CD14-positive monocyte (primary cell): ENCODE data around the gene TTC1. TPM values are rescaled to one million over a fixed set of nuclear protein-coding genes. Genes with fewer than 3 reads are reported as not detected.
"Not testable (repeated sequence)": the region's sequence is repeated elsewhere in the genome, so short reads cannot be mapped to it uniquely, and the experiment has no call there.

Experiments used
- DNase-seq, 3 donors: peaks; one replicate each; pipeline ENCODE4 v3.0.0-alpha.2; 2011 to 2022
- H2AFZ ChIP-seq: 2 replicates; pipeline ENCODE4 v1.6.0; 2012; ENCODE audit warnings: mild to moderate bottlenecking, low read depth, low read length, inconsistent platforms; ENCODE audit not compliant: insufficient read depth, poor library complexity, severe bottlenecking
- H3K27ac ChIP-seq, 2 donors: 1 replicate in 1 of 2; 2 replicates in 1 of 2; pipeline ENCODE4 v1.5.1; 2012 to 2013; ENCODE audit warnings: low read length in 2 of 2, control low read depth in 1 of 2, inconsistent platforms in 1 of 2, low read depth in 1 of 2, mild to moderate bottlenecking in 1 of 2
- H3K27me3 ChIP-seq, 2 donors: one replicate each; pipeline versions ENCODE4 v1.6.0 to v1.6.1; 2011 to 2013; ENCODE audit warnings: low read length in 2 of 2; ENCODE audit not compliant: control insufficient read depth in 2 of 2, insufficient read depth in 2 of 2
- H3K36me3 ChIP-seq, 2 donors: replicated peaks in 1 of 2; 1 replicate in 1 of 2; 2 replicates in 1 of 2; pipeline versions ENCODE4 v1.5.1 to v1.6.1; 2012 to 2013; ENCODE audit warnings: low read length in 2 of 2, control low read depth in 1 of 2, inconsistent platforms in 1 of 2, mild to moderate bottlenecking in 1 of 2; ENCODE audit not compliant: insufficient read depth in 2 of 2, control insufficient read depth in 1 of 2
- H3K4me1 ChIP-seq, 2 donors: 1 replicate in 1 of 2; 2 replicates in 1 of 2; pipeline versions ENCODE4 v1.5.1 to v1.6.1; 2012 to 2013; ENCODE audit warnings: low read length in 2 of 2, control low read depth in 1 of 2, inconsistent platforms in 1 of 2, mild to moderate bottlenecking in 1 of 2, moderate library complexity in 1 of 2; ENCODE audit not compliant: insufficient read depth in 2 of 2, control insufficient read depth in 1 of 2
- H3K4me2 ChIP-seq: replicated peaks from 2 replicates; pipeline ENCODE3; 2012; ENCODE audit warnings: low read length, moderate library complexity, mild to moderate bottlenecking; ENCODE audit not compliant: poor library complexity, severe bottlenecking; ENCODE audit errors: extremely low read depth
- H3K4me3 ChIP-seq, 3 experiments: fragments of 200-600 bp in 1 of 3; sonication (generic) in 1 of 3; replicated peaks in 1 of 3; 1 replicate in 2 of 3; 2 replicates in 1 of 3; pipeline ENCODE4 v1.5.1; 2011 to 2013; ENCODE audit warnings: low read length in 3 of 3, mild to moderate bottlenecking in 3 of 3, control low read depth in 2 of 3, low read depth in 2 of 3, inconsistent platforms in 1 of 3, moderate library complexity in 1 of 3
- H3K79me2 ChIP-seq: 2 replicates; pipeline ENCODE4 v1.6.0; 2012; ENCODE audit warnings: mild to moderate bottlenecking, control low read depth, inconsistent platforms, low read length, moderate library complexity; ENCODE audit not compliant: insufficient read depth
- H3K9ac ChIP-seq: 2 replicates; pipeline ENCODE4 v1.6.0; 2017; ENCODE audit warnings: low read length, mild to moderate bottlenecking; ENCODE audit not compliant: insufficient read depth, poor library complexity, severe bottlenecking
- H3K9me3 ChIP-seq, 2 donors: replicated peaks in 1 of 2; 1 replicate in 1 of 2; 2 replicates in 1 of 2; pipeline versions ENCODE4 v1.5.1 to v1.6.1; 2012 to 2013; ENCODE audit warnings: low read length in 2 of 2, control low read depth in 1 of 2; ENCODE audit not compliant: control insufficient read depth in 1 of 2, insufficient read depth in 1 of 2
- H4K20me1 ChIP-seq: 2 replicates; pipeline ENCODE4 v1.6.0; 2012; ENCODE audit warnings: mild to moderate bottlenecking, low read length, control low read depth, moderate library complexity; ENCODE audit not compliant: insufficient read depth
- H3K27ac Mint-ChIP-seq, 7 donors: one replicate each; pipeline ENCODE4 v1.8.0; 2020; ENCODE audit warnings: mild to moderate bottlenecking in 7 of 7, mixed read lengths in 7 of 7, moderate library complexity in 6 of 7, inconsistent platforms in 2 of 7
- H3K27me3 Mint-ChIP-seq, 3 donors: one replicate each; pipeline ENCODE4 v1.8.0; 2021 to 2022; ENCODE audit warnings: low read depth in 3 of 3, mild to moderate bottlenecking in 3 of 3, mixed read lengths in 3 of 3, moderate library complexity in 3 of 3, inconsistent platforms in 1 of 3
- H3K36me3 Mint-ChIP-seq, 2 donors: one replicate each; pipeline ENCODE4 v1.8.0; 2020; ENCODE audit warnings: mixed read lengths in 2 of 2, inconsistent platforms in 1 of 2, mild to moderate bottlenecking in 1 of 2
- H3K4me1 Mint-ChIP-seq: one replicate; pipeline ENCODE4 v1.8.0; 2020; ENCODE audit warnings: mild to moderate bottlenecking, mixed read lengths
- H3K4me3 Mint-ChIP-seq, 2 donors: one replicate each; pipeline ENCODE4 v1.8.0; 2020; ENCODE audit warnings: mild to moderate bottlenecking in 2 of 2, mixed read lengths in 2 of 2, moderate library complexity in 1 of 2
- H3K9me3 Mint-ChIP-seq, 7 donors: one replicate each; pipeline ENCODE4 v1.8.0; 2020 to 2022; ENCODE audit warnings: mixed read lengths in 7 of 7, mild to moderate bottlenecking in 6 of 7, moderate library complexity in 6 of 7, inconsistent platforms in 2 of 7
- WGBS: methylation state at CpG from one replicate; pipeline ENCODE4 v1.1.5; 2013; ENCODE audit warnings: missing lambda C conversion rate; ENCODE audit not compliant: insufficient coverage; 5-methylcytosine and 5-hydroxymethylcytosine counted together
- intact Hi-C, 2 donors: fragments of 100-400 bp; cut with micrococcal nuclease; formaldehyde crosslinking; loops; one replicate each; pipeline versions ENCODE4 v1.15.0 to v1.15.1; 2023
- polyA plus RNA-seq, 3 donors: library from polyadenylated mRNA; depleted of rRNA in 1 of 3; unstranded in 2 of 3; stranded (reverse) in 1 of 3; fragments of 300-500 nt in 2 of 3; fragments of >200 nt in 1 of 3; fragmentation: Illumina TruSeq in 2 of 3; gene quantifications; 1 replicate in 2 of 3; 2 replicates in 1 of 3; pipeline ENCODE4 v1.2.3, GENCODE V29; 2012 to 2021
- TF ChIP-seq, protein P1 (sequence below): fragments of 200-600 bp; IDR thresholded peaks from one replicate; pipeline ENCODE4 v1.8.0; 2022; ENCODE audit warnings: antibody characterized with exemption, mild to moderate bottlenecking

The TTC1 gene
- polyA plus RNA-seq, 3 donors: 11.4 to 63.4 (median 63.0) TPM

DNA sequence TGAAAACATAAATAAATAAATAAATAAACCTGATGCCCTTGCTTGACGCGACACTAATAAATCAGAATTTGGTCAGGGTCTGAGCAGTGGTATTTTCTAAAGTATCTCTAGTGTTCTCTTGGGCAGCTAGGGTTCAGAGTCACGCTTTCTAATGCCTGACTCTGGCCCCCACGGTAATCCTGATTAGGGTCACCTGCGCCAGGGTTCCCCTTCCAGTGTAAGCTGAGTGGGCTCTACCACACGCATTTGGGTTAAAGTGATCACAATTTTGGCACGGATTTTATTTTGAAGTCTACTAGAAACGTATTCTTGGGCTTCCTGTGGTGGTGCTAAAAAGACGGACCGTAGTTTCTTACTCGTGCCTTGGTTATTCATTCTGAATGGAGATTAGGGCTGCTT, 651 bp downstream of the TTC1 start:
- peaks cover 15 to 19% of the 10 kb centered on the region in 2 donors for H3K4me1 ChIP-seq
- peak overlapping the region; percentile 93 for H3K4me2 ChIP-seq
- peaks cover 20 to 35% of the 10 kb centered on the region in 2 donors for H3K36me3 Mint-ChIP-seq
- peaks cover 34% of the 10 kb centered on the region for H3K79me2 ChIP-seq
- 0% methylated on average over 8 of the region's 11 CpGs for WGBS
- H3K4me1 Mint-ChIP-seq: peaks cover 19% of the 10 kb centered on the region
- peak overlapping the region; percentile 92 to 100 (median 95) for H3K4me3 ChIP-seq
- peak overlapping the region; percentile 88 for H2AFZ ChIP-seq
- H4K20me1 ChIP-seq: peaks cover 1% of the 10 kb centered on the region
- H3K27ac ChIP-seq: peak overlapping the region; percentile 65 to 99
- H3K9me3 ChIP-seq: no peaks in the 10 kb centered on the region
- H3K36me3 ChIP-seq: peaks cover 12 to 37% of the 10 kb centered on the region in 2 donors
- peak overlapping the region; percentile 95 to 98 for H3K4me3 Mint-ChIP-seq
- DNase-seq: peak in 1 of 3 donors; percentile 12
- no peaks in the 10 kb centered on the region for H3K27me3 ChIP-seq
- H3K9ac ChIP-seq: peak overlapping the region; percentile 85
- TF ChIP-seq, protein P1, sequence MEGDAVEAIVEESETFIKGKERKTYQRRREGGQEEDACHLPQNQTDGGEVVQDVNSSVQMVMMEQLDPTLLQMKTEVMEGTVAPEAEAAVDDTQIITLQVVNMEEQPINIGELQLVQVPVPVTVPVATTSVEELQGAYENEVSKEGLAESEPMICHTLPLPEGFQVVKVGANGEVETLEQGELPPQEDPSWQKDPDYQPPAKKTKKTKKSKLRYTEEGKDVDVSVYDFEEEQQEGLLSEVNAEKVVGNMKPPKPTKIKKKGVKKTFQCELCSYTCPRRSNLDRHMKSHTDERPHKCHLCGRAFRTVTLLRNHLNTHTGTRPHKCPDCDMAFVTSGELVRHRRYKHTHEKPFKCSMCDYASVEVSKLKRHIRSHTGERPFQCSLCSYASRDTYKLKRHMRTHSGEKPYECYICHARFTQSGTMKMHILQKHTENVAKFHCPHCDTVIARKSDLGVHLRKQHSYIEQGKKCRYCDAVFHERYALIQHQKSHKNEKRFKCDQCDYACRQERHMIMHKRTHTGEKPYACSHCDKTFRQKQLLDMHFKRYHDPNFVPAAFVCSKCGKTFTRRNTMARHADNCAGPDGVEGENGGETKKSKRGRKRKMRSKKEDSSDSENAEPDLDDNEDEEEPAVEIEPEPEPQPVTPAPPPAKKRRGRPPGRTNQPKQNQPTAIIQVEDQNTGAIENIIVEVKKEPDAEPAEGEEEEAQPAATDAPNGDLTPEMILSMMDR: no peak
- H3K27ac Mint-ChIP-seq: peak overlapping the region; percentile 99 to 100 (median 99)
- intact Hi-C loops: loop anchor here in 1 of 2 donors (5.0 to 10.0 kb wide), 2 partner anchors 108 to 665 kb away; partner anchors contain the start of gene PWWP2A
- H3K9me3 Mint-ChIP-seq: no peaks in the 10 kb centered on the region
- H3K27me3 Mint-ChIP-seq: peaks cover 0 to 14% (median 7%) of the 10 kb centered on the region in 3 donors

DNA sequence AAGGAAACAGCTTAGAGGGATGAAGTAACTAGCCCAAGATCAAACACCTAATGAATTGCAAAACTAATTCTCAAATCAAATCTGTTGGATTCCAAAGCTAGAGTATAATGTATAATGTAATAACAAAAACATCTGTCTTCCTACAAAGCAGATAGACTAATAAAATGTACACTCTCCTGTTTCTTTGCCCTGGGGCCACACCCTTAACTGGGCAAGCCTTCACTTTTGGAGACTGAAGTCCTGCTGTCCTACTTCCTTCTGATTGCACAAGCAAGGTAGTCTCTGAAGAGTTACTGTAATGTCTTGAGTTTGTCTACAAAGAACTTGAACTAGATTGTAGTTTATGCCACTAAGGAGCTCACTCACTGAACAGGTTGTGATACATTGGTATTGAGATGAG, 2.5 kb downstream of the TTC1 start:
- no peak overlapping the region for H3K4me2 ChIP-seq
- intact Hi-C loops: loop anchor here in 1 of 2 donors (10.0 kb wide), 1 partner anchor 103 kb away; the partner anchor contains the start of gene PWWP2A
- H3K79me2 ChIP-seq: peaks cover 47% of the 10 kb centered on the region

GRCh38 chr5:160014197-160014596, 5.3 kb downstream of the TTC1 start:
- not testable (repeated sequence) for H3K4me3 ChIP-seq, DNase-seq, H3K9me3 Mint-ChIP-seq, H2AFZ ChIP-seq, H3K9ac ChIP-seq, H3K27ac Mint-ChIP-seq, H3K9me3 ChIP-seq, H3K27me3 Mint-ChIP-seq, H3K4me2 ChIP-seq, H3K27me3 ChIP-seq, H3K27ac ChIP-seq, H3K4me3 Mint-ChIP-seq
- Mint-ChIP-seq H3K4me1 (peaks cover 19% of the 10 kb centered on the region), H3K36me3 (peaks cover 40 to 60% of the 10 kb centered on the region in 2 donors)
- 100% methylated on average over 4 of the region's 6 CpGs for WGBS
- peaks cover 20% of the 10 kb centered on the region for H4K20me1 ChIP-seq
- peaks cover 33 to 81% of the 10 kb centered on the region in 2 donors for H3K36me3 ChIP-seq
- intact Hi-C loops: loop anchor here in 1 of 2 donors (10.0 kb wide), 1 partner anchor 101 kb away; the partner anchor contains the start of gene PWWP2A
- peaks cover 44% of the 10 kb centered on the region for H3K79me2 ChIP-seq
- peaks cover 15 to 17% of the 10 kb centered on the region in 2 donors for H3K4me1 ChIP-seq

More for the DNA sequence above, 2.5 kb downstream of the TTC1 start:
- H3K4me1 ChIP-seq: peaks cover 15 to 19% of the 10 kb centered on the region in 2 donors
- no peak overlapping the region for H3K9ac ChIP-seq
- no peak overlapping the region for H3K4me3 Mint-ChIP-seq
- peaks cover 0 to 7% (median 2%) of the 10 kb centered on the region in 3 donors for H3K27me3 Mint-ChIP-seq
- peak overlapping the region in 5 of 7 donors; percentile 21 to 76 (median 36) for H3K27ac Mint-ChIP-seq
- H3K9me3 ChIP-seq: no peaks in the 10 kb centered on the region
- peaks cover 23 to 54% of the 10 kb centered on the region in 2 donors for H3K36me3 ChIP-seq
- H3K9me3 Mint-ChIP-seq: no peaks in the 10 kb centered on the region
- no peak overlapping the region for H2AFZ ChIP-seq
- peak overlapping the region in 1 of 2 donors; percentile 99 for H3K27ac ChIP-seq
- no peak for DNase-seq
- no peak overlapping the region for H3K4me3 ChIP-seq
- H3K27me3 ChIP-seq: no peaks in the 10 kb centered on the region
- peaks cover 13% of the 10 kb centered on the region for H4K20me1 ChIP-seq
- H3K4me1 Mint-ChIP-seq: peaks cover 19% of the 10 kb centered on the region
- TF ChIP-seq, protein P1: no peak
- H3K36me3 Mint-ChIP-seq: peaks cover 29 to 47% of the 10 kb centered on the region in 2 donors
